Adrenal gland (tissue), 12 donors: Measurements from ENCODE around the gene UPK1B. TPM values are rescaled to one million over a fixed set of nuclear protein-coding genes. Genes with fewer than 3 reads are reported as not detected.

Experiments used
- DNase-seq, 7 donors: peaks; one replicate each; pipeline ENCODE4 v3.0.0-alpha.2; 2019 to 2020
- H3K27ac ChIP-seq, 5 donors: fragments of 200-600 bp; sonication (generic) in 4 of 5; 1 replicate in 3 of 5; 2 replicates in 2 of 5; pipeline versions ENCODE4 v1.5.1 to v1.8.0; 2016 to 2020; ENCODE audit warnings: mild to moderate bottlenecking in 1 of 5
- H3K27me3 ChIP-seq: fragments of 200-600 bp; 2 replicates; pipeline ENCODE4 v1.8.0; 2021
- H3K36me3 ChIP-seq, 2 donors: fragments of 200-600 bp; replicated peaks in 1 of 2; 1 replicate in 1 of 2; 2 replicates in 1 of 2; pipeline versions ENCODE4 v1.5.1 to v1.8.0; 2018 to 2022
- H3K4me1 ChIP-seq, 2 donors: fragments of 200-600 bp; replicated peaks in 1 of 2; 1 replicate in 1 of 2; 2 replicates in 1 of 2; pipeline versions ENCODE4 v1.5.1 to v1.8.0; 2018 to 2021
- H3K4me3 ChIP-seq, 4 donors: fragments of 200-600 bp; sonication (generic) in 3 of 4; one replicate each; pipeline ENCODE4 v1.5.1; 2016 to 2018
- H3K9me3 ChIP-seq, 3 donors: fragments of 200-600 bp; sonication (generic) in 1 of 3; replicated peaks in 1 of 3; 1 replicate in 2 of 3; 2 replicates in 1 of 3; pipeline versions ENCODE4 v1.5.1 to v1.8.0; 2016 to 2021
- POLR2A ChIP-seq, 2 donors: fragments of 450-650 bp; IDR thresholded peaks; one replicate each; pipeline ENCODE4 v1.6.1; 2017; ENCODE audit warnings: antibody characterized with exemption in 2 of 2, mild to moderate bottlenecking in 2 of 2, moderate library complexity in 1 of 2
- WGBS, 4 donors: extraction: QIAGEN DNeasy Blood & Tissue Kit in 2 of 4; methylation state at CpG; one replicate each; pipeline versions ENCODE4 v1.1.5 to v1.1.7; 2013 to 2017; 5-methylcytosine and 5-hydroxymethylcytosine counted together
- intact Hi-C, 2 donors: fragments of 100-400 bp; cut with DNase I; formaldehyde crosslinking; loops; one replicate each; pipeline versions ENCODE4 v1.14.1 to v1.15.0; 2022 to 2023
- polyA plus RNA-seq, 3 donors: library from polyadenylated mRNA; stranded (reverse); fragments of 200-250 nt in 2 of 3; fragments of 350-450 nt in 1 of 3; fragmentation: Illumina TruSeq in 1 of 3; extraction: RNeasy Lipid Tissue Mini Kit (QIAGEN cat#74804) in 1 of 3; gene quantifications; one replicate each; pipeline ENCODE4 v1.2.3, GENCODE V29; 2013 to 2014
- total RNA-seq, 9 donors: library from RNA; depleted of rRNA in 4 of 9; stranded (reverse); fragments of >200 nt in 4 of 9; fragments of 120-200 nt in 1 of 9; fragmentation: NEBNext Ultra II Directional in 1 of 9; extraction: Animal tissue kit (Norgen Biotek cat#: 25700) in 1 of 9; gene quantifications; one replicate each; pipeline versions ENCODE4 v1.1.0 to v1.2.4, GENCODE V29; 2013 to 2023
- TF ChIP-seq, protein P1 (sequence below), 6 experiments: fragments of 450-650 bp in 4 of 6; fragments of 200-600 bp in 2 of 6; sonication (generic) in 1 of 6; IDR thresholded peaks; 1 replicate in 5 of 6; 2 replicates in 1 of 6; pipeline versions ENCODE4 v1.5.1 to v1.8.0; 2016 to 2021; ENCODE audit warnings: antibody characterized with exemption in 6 of 6, mild to moderate bottlenecking in 2 of 6, moderate library complexity in 1 of 6
- donor health status: healthy with polysubstance abuse.
- donor health status: Bipolar disorder and iron deficiency.
- donor health status: DM: yes; HTN: yes; CAD: no.
- donor health status: DM: no; HTN: no; CAD: no.
- donor health status: DM: no; HTN: no; CAD: no.
- donor health status: DM: yes; HTN: yes; CAD: no.

Gene UPK1B
- total and polyA plus RNA-seq, 12 donors: 0.24 TPM; not detected in 11

DNA sequence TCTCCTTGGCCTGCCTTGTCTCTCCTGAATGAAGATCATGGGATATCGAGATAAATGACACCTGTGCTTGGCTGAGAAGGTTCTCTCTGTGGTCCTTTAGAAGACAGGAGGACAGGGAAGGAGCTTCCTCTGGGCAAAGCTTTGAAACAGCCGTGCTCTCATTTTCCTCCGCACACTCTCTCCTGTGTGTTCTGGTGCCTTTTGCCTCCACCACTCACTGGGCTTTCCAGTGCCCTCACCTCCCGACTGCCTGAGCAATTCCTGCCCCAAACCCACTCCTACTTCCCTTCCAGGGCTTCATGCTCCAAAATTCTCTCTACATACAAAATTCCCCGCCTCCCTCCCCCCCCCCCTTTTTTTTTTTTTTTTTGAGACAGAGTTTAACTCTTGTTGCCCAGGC lies 32.3 kb downstream of the UPK1B start:
- WGBS, 4 donors: 78 to 83% (median 82%) methylated on average over 5 of the region's 5 CpGs
- no peaks in the 10 kb centered on the region for H3K27me3 ChIP-seq
- H3K27ac ChIP-seq: no peak overlapping the region
- H3K4me1 ChIP-seq: no peaks in the 10 kb centered on the region
- DNase-seq: no peak
- no peak overlapping the region for H3K4me3 ChIP-seq
- intact Hi-C loops: no loop called here
- H3K9me3 ChIP-seq: no peaks in the 10 kb centered on the region
- H3K36me3 ChIP-seq: no peaks in the 10 kb centered on the region
- TF ChIP-seq POLR2A (IDR thresholded peaks at IDR 0.05): no peak
- TF ChIP-seq, protein P1, sequence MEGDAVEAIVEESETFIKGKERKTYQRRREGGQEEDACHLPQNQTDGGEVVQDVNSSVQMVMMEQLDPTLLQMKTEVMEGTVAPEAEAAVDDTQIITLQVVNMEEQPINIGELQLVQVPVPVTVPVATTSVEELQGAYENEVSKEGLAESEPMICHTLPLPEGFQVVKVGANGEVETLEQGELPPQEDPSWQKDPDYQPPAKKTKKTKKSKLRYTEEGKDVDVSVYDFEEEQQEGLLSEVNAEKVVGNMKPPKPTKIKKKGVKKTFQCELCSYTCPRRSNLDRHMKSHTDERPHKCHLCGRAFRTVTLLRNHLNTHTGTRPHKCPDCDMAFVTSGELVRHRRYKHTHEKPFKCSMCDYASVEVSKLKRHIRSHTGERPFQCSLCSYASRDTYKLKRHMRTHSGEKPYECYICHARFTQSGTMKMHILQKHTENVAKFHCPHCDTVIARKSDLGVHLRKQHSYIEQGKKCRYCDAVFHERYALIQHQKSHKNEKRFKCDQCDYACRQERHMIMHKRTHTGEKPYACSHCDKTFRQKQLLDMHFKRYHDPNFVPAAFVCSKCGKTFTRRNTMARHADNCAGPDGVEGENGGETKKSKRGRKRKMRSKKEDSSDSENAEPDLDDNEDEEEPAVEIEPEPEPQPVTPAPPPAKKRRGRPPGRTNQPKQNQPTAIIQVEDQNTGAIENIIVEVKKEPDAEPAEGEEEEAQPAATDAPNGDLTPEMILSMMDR (IDR thresholded peaks at IDR 0.05): no peak

DNA sequence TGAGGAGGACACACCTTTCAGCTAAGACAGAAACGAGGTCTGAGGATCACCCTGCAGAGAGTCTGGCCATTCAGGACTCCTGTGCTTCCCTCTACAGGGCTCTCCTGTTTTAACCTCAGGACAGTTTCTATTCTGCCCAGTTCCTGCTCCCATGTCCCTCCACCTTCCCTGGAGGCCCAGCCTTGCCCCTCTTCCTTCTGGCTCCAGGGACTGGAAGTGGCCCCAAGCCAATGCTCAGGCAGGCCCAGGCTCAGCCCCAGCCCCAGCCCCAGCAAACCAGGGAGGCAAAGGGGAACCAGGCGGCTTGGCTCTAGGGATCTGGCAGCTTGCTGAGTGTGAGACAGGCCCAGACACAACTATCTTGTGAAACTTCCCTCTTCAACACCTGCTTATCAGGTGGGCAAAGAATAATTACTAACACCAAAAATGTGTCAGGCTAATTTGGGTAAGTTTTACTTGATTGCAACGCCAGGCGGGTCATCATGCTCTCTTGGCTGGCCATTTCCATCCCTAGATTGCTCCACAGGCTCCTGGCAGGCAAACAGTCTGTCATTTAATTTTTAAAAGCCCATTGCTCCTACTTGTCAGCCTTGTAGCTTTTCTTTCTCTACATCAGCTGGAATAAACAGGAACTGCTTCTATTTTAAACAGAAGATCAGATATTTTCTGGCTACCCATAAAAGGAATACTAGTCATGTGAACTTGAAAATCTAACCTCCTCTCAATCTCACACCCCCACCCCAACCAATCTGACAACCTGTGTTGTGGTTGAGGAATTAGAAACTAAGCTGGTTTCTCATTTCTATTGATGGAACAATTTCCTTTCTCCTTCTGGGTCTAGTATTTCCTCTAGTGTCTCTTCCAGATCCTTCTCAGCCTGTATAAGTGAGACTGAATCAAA lies 33.5 kb downstream of the UPK1B start:
- H3K4me3 ChIP-seq: no peak overlapping the region
- no peaks in the 10 kb centered on the region for H3K27me3 ChIP-seq
- peaks cover 0 to 1% of the 10 kb centered on the region in 2 donors for H3K36me3 ChIP-seq
- no peak overlapping the region for H3K27ac ChIP-seq
- DNase-seq: no peak
- TF ChIP-seq POLR2A (IDR thresholded peaks at IDR 0.05): no peak
- TF ChIP-seq, protein P1 (IDR thresholded peaks at IDR 0.05): no peak
- intact Hi-C loops: no loop called here
- WGBS, 4 donors: 88 to 92% (median 90%) methylated on average over 3 to 4 of the region's 4 CpGs
- no peaks in the 10 kb centered on the region for H3K9me3 ChIP-seq
- no peaks in the 10 kb centered on the region for H3K4me1 ChIP-seq

DNA sequence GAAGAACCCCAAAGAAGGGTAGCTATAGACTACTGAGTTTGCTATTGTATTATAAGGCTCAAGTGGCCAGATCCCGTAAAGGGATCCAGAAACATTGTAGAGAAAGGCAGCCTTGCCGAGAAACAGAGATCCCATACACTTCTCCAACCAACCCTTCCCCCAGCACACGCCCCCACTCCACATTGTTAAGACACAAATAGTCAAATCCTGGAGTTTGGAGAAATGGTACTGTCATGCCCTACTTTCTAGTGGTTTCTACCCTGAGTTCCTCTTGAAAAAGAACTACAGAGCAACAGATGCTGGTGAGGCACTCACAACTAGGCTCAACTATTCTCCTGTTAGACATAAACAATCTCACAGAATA lies 34.1 kb downstream of the UPK1B start:
- Histone ChIP-seq H3K4me3 (no peak overlapping the region), H3K36me3 (peaks cover 0 to 8% of the 10 kb centered on the region in 2 donors), H3K27ac (no peak overlapping the region), H3K9me3 (no peaks in the 10 kb centered on the region), H3K27me3 (no peaks in the 10 kb centered on the region), H3K4me1 (no peaks in the 10 kb centered on the region)
- intact Hi-C loops: no loop called here
- 91 to 97% (median 93%) methylated on average over 3 of the region's 3 CpGs for WGBS, 4 donors
- no peak for DNase-seq
- TF ChIP-seq, protein P1 (IDR thresholded peaks at IDR 0.05): no peak
- TF ChIP-seq POLR2A (IDR thresholded peaks at IDR 0.05): no peak

DNA sequence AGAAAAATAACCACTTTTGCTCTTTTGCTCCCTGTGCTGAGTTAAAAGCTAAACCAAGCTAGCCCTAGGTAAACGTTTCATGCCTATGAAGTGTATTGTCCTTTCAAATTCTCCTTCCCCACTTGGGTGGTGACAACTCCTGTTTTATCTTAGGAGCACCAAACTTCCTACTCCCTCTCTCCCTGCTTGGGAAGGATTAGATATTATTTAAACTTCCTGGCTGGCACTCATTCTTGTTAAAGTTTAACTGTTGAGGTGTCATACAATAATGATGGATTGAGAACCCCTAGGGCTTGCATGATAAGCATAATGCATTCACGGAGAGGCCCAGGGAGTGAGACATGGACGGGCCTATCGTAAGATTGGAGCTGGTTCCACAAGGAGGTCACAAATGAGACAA lies 37.8 kb downstream of the UPK1B start:
- intact Hi-C loops: no loop called here
- 59 to 63% (median 61%) methylated on average over 4 of the region's 4 CpGs for WGBS, 4 donors
- Histone ChIP-seq H3K4me1 (no peaks in the 10 kb centered on the region), H3K27me3 (no peaks in the 10 kb centered on the region), H3K36me3 (peaks cover 0 to 24% of the 10 kb centered on the region in 2 donors), H3K27ac (no peak overlapping the region), H3K4me3 (no peak overlapping the region), H3K9me3 (no peaks in the 10 kb centered on the region)
- DNase-seq: no peak
- no peak for TF ChIP-seq POLR2A (IDR thresholded peaks at IDR 0.05)
- TF ChIP-seq, protein P1 (IDR thresholded peaks at IDR 0.05): no peak
